Large intestine (tissue), 3 donors: ENCODE data around the gene PAQR6. TPM values are rescaled to one million over a fixed set of nuclear protein-coding genes. Genes with fewer than 3 reads are reported as not detected.

Experiments used
- DNase-seq, 2 donors: peaks; one replicate each; pipeline versions ENCODE4 v3.0.0 to v3.0.0-alpha.2; 2013
- H3K27ac ChIP-seq: one replicate; pipeline ENCODE4 v1.5.1; 2013; ENCODE audit warnings: low read length
- H3K27me3 ChIP-seq: 2 replicates; pipeline ENCODE4 v1.6.1; 2013; ENCODE audit warnings: low read length; ENCODE audit not compliant: control insufficient read depth, insufficient read depth
- H3K36me3 ChIP-seq: 2 replicates; pipeline ENCODE4 v1.6.1; 2013; ENCODE audit warnings: low read length; ENCODE audit not compliant: control insufficient read depth, insufficient read depth
- H3K4me1 ChIP-seq: one replicate; pipeline ENCODE4 v1.6.1; 2013; ENCODE audit warnings: low read length; ENCODE audit not compliant: control insufficient read depth, insufficient read depth
- H3K4me3 ChIP-seq: one replicate; pipeline ENCODE4 v1.5.1; 2013; ENCODE audit warnings: low read length
- H3K9me3 ChIP-seq: one replicate; pipeline ENCODE4 v1.6.1; 2013; ENCODE audit warnings: mild to moderate bottlenecking, low read depth, low read length, moderate library complexity; ENCODE audit not compliant: control insufficient read depth
- WGBS: methylation state at CpG from one replicate; pipeline ENCODE4 v1.1.5; 2013; ENCODE audit warnings: low lambda C conversion rate; ENCODE audit not compliant: insufficient coverage; 5-methylcytosine and 5-hydroxymethylcytosine counted together
- polyA plus RNA-seq: library from polyadenylated mRNA; unstranded; fragments of 120-200 nt; gene quantifications from one replicate; pipeline ENCODE4 v1.2.1, GENCODE V29; 2013

Gene PAQR6
- polyA plus RNA-seq, 1 donor, result 12.9 TPM

DNA sequence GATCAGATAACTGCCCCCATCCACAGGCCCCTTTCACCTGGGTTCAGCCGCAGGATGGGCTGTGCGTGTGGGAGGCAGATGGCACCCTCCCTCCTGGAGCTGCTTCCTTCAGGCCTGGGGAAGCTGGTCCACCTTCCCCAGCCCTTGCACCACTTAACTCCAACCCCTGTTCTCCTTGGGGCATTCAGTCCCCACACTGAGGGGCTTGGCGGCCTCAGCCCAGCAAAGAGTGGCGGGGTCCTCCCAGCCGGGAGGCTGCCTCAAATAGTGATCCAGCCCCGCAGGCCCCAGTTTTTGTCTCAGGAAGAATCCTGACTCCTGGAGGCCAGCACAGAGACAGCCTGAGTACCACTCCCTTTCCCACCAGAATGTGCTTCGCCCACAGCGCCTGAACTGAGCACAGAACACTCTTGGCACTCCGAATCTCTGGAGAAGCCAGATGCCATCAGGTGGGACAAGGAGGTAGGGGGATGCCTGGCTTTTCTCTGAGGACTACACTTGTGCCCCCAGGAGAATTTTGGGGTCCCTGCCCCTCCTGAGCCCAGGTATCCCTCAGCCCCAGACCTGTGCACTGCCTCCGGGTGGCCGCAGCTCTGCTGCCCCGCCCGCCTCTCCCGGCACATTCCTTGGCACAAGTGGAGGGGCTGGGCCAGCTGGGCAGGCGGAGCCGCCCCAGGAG, 936 bp downstream of the PAQR6 start:
- H3K27ac ChIP-seq, result no peak overlapping the region
- peaks cover 40% of the 10 kb centered on the region for H3K36me3 ChIP-seq
- DNase-seq, result no peak
- H3K9me3 ChIP-seq, result no peaks in the 10 kb centered on the region
- peaks cover 4% of the 10 kb centered on the region for H3K4me1 ChIP-seq
- peaks cover 20% of the 10 kb centered on the region for H3K27me3 ChIP-seq
- H3K4me3 ChIP-seq, result no peak overlapping the region
- WGBS, result no CpG with 5 or more reads among the region's 16 CpGs

DNA sequence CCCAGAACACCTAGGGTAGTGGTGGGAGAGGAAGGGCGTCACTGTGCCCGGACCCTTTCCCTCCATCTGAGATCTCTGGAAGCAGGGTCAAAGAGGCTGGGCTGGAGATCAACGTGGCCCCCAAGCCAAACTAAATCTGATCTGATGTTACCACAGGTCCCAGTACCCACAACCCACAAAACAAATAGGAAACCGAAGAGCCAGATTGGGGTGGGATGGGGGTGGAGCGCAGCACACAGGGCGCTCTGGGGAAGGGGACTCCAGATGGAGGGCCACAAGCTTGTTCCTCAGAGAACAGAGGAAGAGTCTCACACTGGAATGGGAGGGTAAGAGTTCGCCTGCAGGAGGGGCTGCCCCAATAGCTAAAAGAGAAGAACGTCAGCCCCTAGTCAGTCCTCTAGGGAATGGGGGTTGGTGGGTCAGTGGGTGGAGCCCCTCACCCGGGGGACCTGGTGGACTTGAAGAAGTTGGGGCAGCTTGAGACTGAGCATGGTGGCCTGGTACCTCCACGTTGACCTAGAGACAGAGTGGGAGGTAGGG, 1.5 kb downstream of the PAQR6 start:
- no peak for DNase-seq
- Histone ChIP-seq H3K4me3 (no peak overlapping the region), H3K36me3 (peaks cover 39% of the 10 kb centered on the region), H3K27me3 (peaks cover 20% of the 10 kb centered on the region), H3K4me1 (peaks cover 4% of the 10 kb centered on the region), H3K27ac (no peak overlapping the region), H3K9me3 (no peaks in the 10 kb centered on the region)
- no CpG with 5 or more reads among the region's 10 CpGs for WGBS

DNA sequence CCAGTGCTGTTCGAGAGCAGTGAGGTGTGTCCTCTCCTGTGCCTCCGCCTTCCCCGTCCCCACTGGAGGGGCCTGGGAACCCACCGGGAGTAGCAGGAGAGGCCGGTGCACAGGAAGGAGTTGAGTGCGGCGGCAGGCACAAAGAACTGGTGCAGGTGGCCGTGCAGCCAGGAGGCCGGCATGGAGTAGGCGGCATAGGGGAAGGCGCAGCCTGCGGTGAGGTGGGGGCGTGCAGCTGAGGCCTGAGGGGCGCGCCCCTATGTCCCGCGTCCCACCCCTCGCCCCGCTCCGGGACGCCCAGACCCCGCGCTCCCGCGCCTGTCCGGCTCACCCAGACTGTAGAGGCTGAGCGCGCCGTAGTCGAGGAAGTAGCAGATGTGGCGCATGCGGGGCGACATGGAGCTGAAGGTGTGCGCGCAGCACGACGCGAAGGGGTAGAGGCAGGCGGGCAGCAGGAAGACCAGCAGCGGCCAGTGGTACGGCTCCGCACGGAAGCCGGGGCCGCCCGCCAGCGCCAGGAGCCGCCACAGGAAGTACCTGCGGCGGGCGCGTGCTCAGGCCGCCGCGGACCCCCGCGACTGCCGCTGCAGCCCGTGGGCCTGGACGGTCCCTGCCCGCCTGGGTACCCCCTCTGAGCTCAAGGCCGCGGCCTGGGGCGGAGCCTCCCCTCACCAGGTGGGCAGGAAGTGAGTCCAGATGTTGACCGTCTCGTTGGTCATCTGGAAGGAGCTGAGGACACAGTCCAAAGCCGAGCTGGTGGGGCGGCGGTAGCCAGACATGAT, 2.2 kb downstream of the PAQR6 start:
- DNase-seq, result peak; percentile 25 to 58
- Histone ChIP-seq H3K4me3 (peak overlapping the region; percentile 21), H3K36me3 (peaks cover 39% of the 10 kb centered on the region), H3K27ac (no peak overlapping the region), H3K9me3 (no peaks in the 10 kb centered on the region), H3K4me1 (peaks cover 4% of the 10 kb centered on the region), H3K27me3 (peaks cover 20% of the 10 kb centered on the region)
- WGBS, result no CpG with 5 or more reads among the region's 69 CpGs

DNA sequence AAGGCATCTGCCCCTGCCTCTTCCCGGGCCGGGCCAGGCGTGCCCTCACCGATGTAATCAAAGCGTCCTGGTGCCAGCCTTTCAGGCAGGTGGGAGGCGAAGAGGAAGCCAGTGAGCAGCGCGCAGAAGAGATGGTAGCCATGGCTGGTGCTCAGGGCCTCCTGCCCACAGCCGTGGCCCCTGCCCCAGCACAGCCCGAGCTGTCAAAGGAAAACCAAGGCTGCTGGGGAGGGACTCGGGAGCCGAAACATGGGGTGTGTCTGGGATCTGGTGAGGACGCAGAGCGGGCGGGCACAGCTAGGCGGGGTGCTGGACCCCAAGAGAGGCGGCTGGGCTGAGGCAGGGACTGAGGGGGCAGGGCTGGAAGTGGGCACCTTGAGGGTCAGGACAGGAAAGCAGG, 3.1 kb downstream of the PAQR6 start:
- Histone ChIP-seq H3K27ac (no peak overlapping the region), H3K4me3 (no peak overlapping the region), H3K36me3 (peaks cover 35% of the 10 kb centered on the region), H3K4me1 (peaks cover 4% of the 10 kb centered on the region), H3K27me3 (peaks cover 20% of the 10 kb centered on the region), H3K9me3 (no peaks in the 10 kb centered on the region)
- WGBS, result no CpG with 5 or more reads among the region's 17 CpGs
- no peak for DNase-seq

DNA sequence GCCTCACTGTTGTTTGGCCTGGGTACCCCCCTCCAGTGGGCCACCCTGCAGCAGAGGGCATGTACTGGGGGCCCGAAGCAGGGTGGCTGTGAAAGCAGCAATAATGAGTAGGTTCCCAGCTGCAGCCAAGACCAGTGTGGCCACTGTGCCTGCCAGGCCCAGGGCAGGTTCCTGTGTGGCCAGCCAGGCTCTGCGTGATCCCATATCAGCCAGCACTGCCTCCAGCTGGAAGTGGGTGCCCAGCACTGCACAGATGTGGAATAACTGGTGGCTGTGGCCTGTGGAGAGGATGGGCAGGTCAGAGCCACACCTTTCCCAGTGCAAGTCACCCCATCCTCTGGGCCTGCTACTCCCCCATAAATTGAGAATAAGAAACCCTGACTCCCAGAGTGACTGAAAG, 3.7 kb downstream of the PAQR6 start:
- DNase-seq, result no peak
- peaks cover 20% of the 10 kb centered on the region for H3K27me3 ChIP-seq
- H3K36me3 ChIP-seq, result peaks cover 35% of the 10 kb centered on the region
- H3K9me3 ChIP-seq, result no peaks in the 10 kb centered on the region
- no CpG with 5 or more reads among the region's 2 CpGs for WGBS
- H3K4me1 ChIP-seq, result peaks cover 4% of the 10 kb centered on the region
- H3K27ac ChIP-seq, result no peak overlapping the region
- no peak overlapping the region for H3K4me3 ChIP-seq

DNA sequence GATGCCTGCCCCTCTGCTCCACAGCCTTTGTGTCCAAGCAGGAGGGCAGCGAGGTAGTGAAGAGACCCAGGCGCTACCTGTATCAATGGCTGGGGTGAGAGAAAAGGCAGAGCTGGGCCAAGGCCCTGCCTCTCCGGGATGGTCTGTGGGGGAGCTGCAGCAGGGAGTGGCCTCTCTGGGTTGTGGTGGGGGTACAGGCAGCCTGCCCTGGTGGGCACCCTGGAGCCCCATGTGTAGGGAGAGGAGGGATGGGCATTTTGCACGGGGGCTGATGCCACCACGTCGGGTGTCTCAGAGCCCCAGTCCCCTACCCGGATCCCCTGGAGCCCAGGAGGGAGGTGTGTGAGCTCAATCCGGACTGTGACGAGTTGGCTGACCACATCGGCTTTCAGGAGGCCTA, 5.1 kb downstream of the PAQR6 start:
- Histone ChIP-seq H3K27me3 (peaks cover 20% of the 10 kb centered on the region), H3K4me1 (peaks cover 4% of the 10 kb centered on the region), H3K36me3 (peaks cover 47% of the 10 kb centered on the region), H3K9me3 (no peaks in the 10 kb centered on the region), H3K27ac (no peak overlapping the region), H3K4me3 (no peak overlapping the region)
- no peak for DNase-seq
- WGBS, result no CpG with 5 or more reads among the region's 10 CpGs

DNA sequence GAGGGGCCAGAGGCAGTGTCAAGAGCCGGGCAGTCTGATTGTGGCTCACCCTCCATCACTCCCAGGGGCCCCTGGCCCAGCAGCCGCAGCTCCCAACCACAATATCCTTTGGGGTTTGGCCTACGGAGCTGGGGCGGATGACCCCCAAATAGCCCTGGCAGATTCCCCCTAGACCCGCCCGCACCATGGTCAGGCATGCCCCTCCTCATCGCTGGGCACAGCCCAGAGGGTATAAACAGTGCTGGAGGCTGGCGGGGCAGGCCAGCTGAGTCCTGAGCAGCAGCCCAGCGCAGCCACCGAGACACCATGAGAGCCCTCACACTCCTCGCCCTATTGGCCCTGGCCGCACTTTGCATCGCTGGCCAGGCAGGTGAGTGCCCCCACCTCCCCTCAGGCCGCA, 5.9 kb downstream of the PAQR6 start, which contains the start of gene BGLAP:
Gene BGLAP, plus strand, starts transcription at position 259 of the 400 bp plus-strand sequence. Its CDS starts 48 bp downstream, at position 307.
- Histone ChIP-seq H3K4me3 (no peak within 1 kb of the TSS), H3K36me3 (peaks cover 54% of the 10 kb centered on the region), H3K27ac (no peak within 1 kb of the TSS), H3K4me1 (peaks cover 4% of the 10 kb centered on the region), H3K9me3 (no peaks in the 10 kb centered on the region), H3K27me3 (peaks cover 20% of the 10 kb centered on the region)
- no peak for DNase-seq
- WGBS, result no CpG with 5 or more reads among the region's 14 CpGs

DNA sequence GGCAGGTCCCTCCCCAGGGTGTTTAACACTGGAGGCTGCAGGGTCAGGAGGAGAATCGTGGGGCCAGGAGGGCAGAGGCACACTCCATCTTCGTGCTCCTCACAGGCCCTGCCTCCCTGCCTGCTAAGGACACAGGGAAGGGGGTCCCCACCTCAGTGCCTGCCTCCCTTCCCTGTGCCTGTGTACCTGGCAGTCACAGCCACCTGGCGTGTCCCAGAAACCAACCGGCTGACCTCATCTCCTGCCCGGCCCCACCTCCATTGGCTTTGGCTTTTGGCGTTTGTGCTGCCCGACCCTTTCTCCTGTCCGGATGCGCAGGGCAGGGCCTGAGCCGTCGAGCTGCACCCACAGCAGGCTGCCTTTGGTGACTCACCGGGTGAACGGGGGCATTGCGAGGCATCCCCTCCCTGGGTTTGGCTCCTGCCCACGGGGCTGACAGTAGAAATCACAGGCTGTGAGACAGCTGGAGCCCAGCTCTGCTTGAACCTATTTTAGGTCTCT, 6.5 kb downstream of the PAQR6 start:
- WGBS, result no CpG with 5 or more reads among the region's 15 CpGs
- Histone ChIP-seq H3K4me3 (no peak overlapping the region), H3K36me3 (peaks cover 60% of the 10 kb centered on the region), H3K9me3 (no peaks in the 10 kb centered on the region), H3K27me3 (peaks cover 20% of the 10 kb centered on the region), H3K27ac (no peak overlapping the region), H3K4me1 (peaks cover 4% of the 10 kb centered on the region)
- no peak for DNase-seq

DNA sequence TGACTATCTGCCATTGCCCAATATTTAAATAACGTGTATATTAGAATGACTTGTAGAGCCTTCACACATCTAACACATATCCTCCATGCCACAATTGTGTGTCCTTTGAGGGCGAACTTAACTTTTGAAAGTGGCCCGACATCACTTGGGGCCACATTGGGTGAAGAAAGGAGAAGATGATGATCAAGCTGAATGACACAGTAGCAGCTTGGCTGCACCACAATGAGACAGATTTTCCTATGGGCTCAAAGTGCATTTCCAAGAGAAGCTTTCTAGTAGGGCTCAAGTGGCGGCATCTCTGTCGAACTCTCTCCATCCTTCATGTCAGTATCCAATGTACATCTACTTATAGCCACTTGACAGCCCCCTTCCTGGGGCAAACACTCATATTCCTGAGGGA, 9.6 kb downstream of the PAQR6 start:
- no CpG with 5 or more reads among the region's 5 CpGs for WGBS
- Histone ChIP-seq H3K36me3 (peaks cover 78% of the 10 kb centered on the region), H3K9me3 (no peaks in the 10 kb centered on the region), H3K4me1 (peaks cover 2% of the 10 kb centered on the region), H3K27me3 (no peaks in the 10 kb centered on the region), H3K4me3 (no peak overlapping the region), H3K27ac (no peak overlapping the region)
- no peak for DNase-seq

DNA sequence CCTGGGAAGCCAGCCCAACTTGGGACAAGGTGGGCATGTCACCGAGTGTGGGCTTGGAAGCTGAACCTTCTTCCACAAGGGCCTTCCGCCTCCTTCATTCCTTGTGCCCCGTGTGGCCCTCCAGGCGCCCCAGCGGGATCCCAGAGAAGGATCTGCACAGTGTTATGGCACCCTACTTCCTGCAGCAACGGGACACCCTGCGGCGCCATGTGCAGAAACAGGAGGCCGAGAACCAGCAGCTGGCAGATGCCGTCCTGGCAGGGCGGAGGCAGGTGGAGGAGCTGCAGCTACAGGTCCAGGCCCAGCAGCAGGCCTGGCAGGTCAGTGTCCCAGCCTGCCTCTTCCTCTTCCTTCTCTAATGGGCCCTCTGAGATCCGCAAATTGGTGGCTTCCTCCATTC, 11.7 kb downstream of the PAQR6 start:
- H3K36me3 ChIP-seq, result peaks cover 71% of the 10 kb centered on the region
- H3K27me3 ChIP-seq, result no peaks in the 10 kb centered on the region
- WGBS, result no CpG with 5 or more reads among the region's 12 CpGs
- DNase-seq, result no peak
- H3K4me1 ChIP-seq, result peaks cover 3% of the 10 kb centered on the region
- no peaks in the 10 kb centered on the region for H3K9me3 ChIP-seq
- H3K27ac ChIP-seq, result no peak overlapping the region
- no peak overlapping the region for H3K4me3 ChIP-seq
